Panc1 (cell line): ENCODE data around the gene TIMM17A. TPM values are rescaled to one million over a fixed set of nuclear protein-coding genes. Genes with fewer than 3 reads are reported as not detected.

Source experiments
- ATAC-seq: fragments of 200-7000 bp; cut with Tn5 transposase; 2 replicates; pipeline ENCODE4 v1.9.1; 2020; ENCODE audit warnings: mild to moderate bottlenecking, moderate library complexity
- BruUV-seq: library from RNA; stranded (reverse); fragments of 400-500 nt; replicated peaks from 2 replicates; lab custom pipeline; 2021; lab: Mats Ljungman, UMichigan
- CTCF ChIA-PET: fragments of 300-600 bp; sonication (Branson Sonifier 250); formaldehyde crosslinking; loops from one replicate; lab custom pipeline; 2022; ENCODE audit warnings: antibody characterized with exemption; lab: Charles Lee
- POLR2A ChIA-PET: fragments of 300-600 bp; sonication (Branson Sonifier 250); formaldehyde crosslinking; loops from one replicate; lab custom pipeline; 2022; ENCODE audit warnings: antibody characterized with exemption; lab: Charles Lee
- DNase-seq: peaks from one replicate; pipeline ENCODE4 v3.0.0-alpha.2; 2010; ENCODE audit warnings: low read depth, low spot score
- H3K27ac ChIP-seq: 2 replicates; pipeline ENCODE4 v1.5.1; 2011; ENCODE audit warnings: mild to moderate bottlenecking, low read length, inconsistent platforms
- H3K27me3 ChIP-seq: fragments of 200-500 bp; sonication (Bioruptor generic); 2 replicates; pipeline ENCODE4 v1.6.0; 2014; ENCODE audit warnings: low read length, inconsistent platforms; ENCODE audit not compliant: control insufficient read depth, insufficient read depth
- H3K36me3 ChIP-seq: fragments of 200-500 bp; sonication (Bioruptor generic); 2 replicates; pipeline ENCODE4 v1.5.1; 2014; ENCODE audit warnings: inconsistent platforms, mild to moderate bottlenecking, low read length, moderate library complexity; ENCODE audit not compliant: control insufficient read depth, insufficient read depth
- H3K4me1 ChIP-seq: 2 replicates; pipeline ENCODE4 v1.5.1; 2011; ENCODE audit warnings: inconsistent platforms, mild to moderate bottlenecking, low read length, moderate library complexity; ENCODE audit not compliant: control insufficient read depth, insufficient read depth
- H3K4me3 ChIP-seq, 2 experiments: 2 replicates each; pipeline ENCODE4 v1.5.1; 2011 to 2012; ENCODE audit warnings: low read depth in 2 of 2, low read length in 2 of 2, mild to moderate bottlenecking in 2 of 2, inconsistent platforms in 1 of 2, moderate library complexity in 1 of 2
- H3K9me3 ChIP-seq: fragments of 200-500 bp; sonication (Bioruptor generic); 2 replicates; pipeline ENCODE4 v1.5.1; 2014; ENCODE audit warnings: low read depth, mild to moderate bottlenecking, inconsistent platforms, low read length, moderate library complexity; ENCODE audit not compliant: control insufficient read depth, insufficient read depth
- POLR2AphosphoS5 ChIP-seq: IDR thresholded peaks from 2 replicates; pipeline ENCODE4 v1.6.1; 2012; ENCODE audit warnings: mild to moderate bottlenecking, low read depth, low read length, moderate library complexity
- SIN3A ChIP-seq: IDR thresholded peaks from 2 replicates; pipeline ENCODE4 v1.6.1; 2012; ENCODE audit warnings: low read depth, mild to moderate bottlenecking, low read length, moderate library complexity, borderline replicate concordance; ENCODE audit not compliant: insufficient read depth
- TCF7L2 ChIP-seq: IDR thresholded peaks from 2 replicates; pipeline ENCODE4 v1.6.1; 2011; ENCODE audit warnings: mild to moderate bottlenecking, low read depth, low read length, inconsistent platforms
- in situ Hi-C: cut with HindIII; loops from 2 replicates; pipeline ENCODE4 v1.10.0; 2016; ENCODE audit warnings: low sequenced_read_pairs, low pct_unique_long_range_greater_than_20kb
- intact Hi-C: fragments of 100-400 bp; cut with micrococcal nuclease; formaldehyde crosslinking; loops from one replicate; pipeline ENCODE4 v1.10.0; 2022; ENCODE audit not compliant: unreplicated experiment
- total RNA-seq: library from RNA; stranded (reverse); gene quantifications from one replicate; pipeline ENCODE4 v1.2.1, GENCODE V29; 2021; ENCODE audit not compliant: unreplicated experiment
- TF ChIP-seq, protein P1 (sequence below): fragments of 450-650 bp; IDR thresholded peaks from 2 replicates; pipeline ENCODE4 v1.5.1; 2017; ENCODE audit warnings: mild to moderate bottlenecking
- TF ChIP-seq, protein P2 (sequence below), 2 experiments: IDR thresholded peaks; 2 replicates each; pipeline ENCODE4 v1.6.1; 2011 to 2012; ENCODE audit warnings: low read depth in 2 of 2, control low read depth in 1 of 2, low read length in 1 of 2, mild to moderate bottlenecking in 1 of 2, moderate library complexity in 1 of 2; ENCODE audit not compliant: insufficient read depth in 1 of 2

Gene TIMM17A
- total RNA-seq, 1 experiment from 2014 or later: 118 TPM

DNA sequence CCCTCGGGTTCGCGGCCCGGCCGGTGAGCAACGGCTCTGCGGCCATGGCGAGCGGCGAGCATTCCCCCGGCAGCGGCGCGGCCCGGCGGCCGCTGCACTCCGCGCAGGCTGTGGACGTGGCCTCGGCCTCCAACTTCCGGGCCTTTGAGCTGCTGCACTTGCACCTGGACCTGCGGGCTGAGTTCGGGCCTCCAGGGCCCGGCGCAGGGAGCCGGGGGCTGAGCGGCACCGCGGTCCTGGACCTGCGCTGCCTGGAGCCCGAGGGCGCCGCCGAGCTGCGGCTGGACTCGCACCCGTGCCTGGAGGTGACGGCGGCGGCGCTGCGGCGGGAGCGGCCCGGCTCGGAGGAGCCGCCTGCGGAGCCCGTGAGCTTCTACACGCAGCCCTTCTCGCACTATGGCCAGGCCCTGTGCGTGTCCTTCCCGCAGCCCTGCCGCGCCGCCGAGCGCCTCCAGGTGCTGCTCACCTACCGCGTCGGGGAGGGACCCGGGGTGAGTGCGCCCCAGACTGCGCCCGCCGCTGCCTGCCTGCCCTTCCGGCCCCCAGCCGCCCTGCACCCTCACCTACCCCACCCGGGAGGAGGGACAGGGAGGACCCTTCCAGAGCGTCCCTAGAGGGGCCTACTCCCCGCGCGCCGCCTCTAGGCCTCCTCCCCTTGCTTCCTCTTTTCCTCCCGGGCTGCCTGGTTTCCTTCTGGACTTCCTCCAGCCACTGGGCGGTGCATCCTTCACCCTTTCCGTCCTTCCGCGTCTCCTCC lies 27.5 kb downstream of the TIMM17A start, which contains the start of gene RNPEP:
Gene RNPEP, plus strand, starts transcription at position 26 of the 757 bp plus-strand sequence. Its CDS starts 19 bp downstream, at position 45.
- DNase-seq: no peak
- Histone ChIP-seq H3K27me3 (no peaks in the 10 kb centered on the region), H3K36me3 (no peaks in the 10 kb centered on the region), H3K4me3 (peak within 1 kb of the TSS; percentile 74 to 76), H3K9me3 (no peaks in the 10 kb centered on the region), H3K4me1 (peaks cover 8% of the 10 kb centered on the region), H3K27ac (peak within 1 kb of the TSS; percentile 94)
- BruUV-seq: no TSS peak
- ATAC-seq: peak; percentile 91
- TF ChIP-seq SIN3A: 0 out of 2 replicates have a peak, but pooled peaks have one; percentile 49
- TF ChIP-seq TCF7L2: peak; percentile 3; the same call in 1 of the 2 replicates
- TF ChIP-seq, protein P1, sequence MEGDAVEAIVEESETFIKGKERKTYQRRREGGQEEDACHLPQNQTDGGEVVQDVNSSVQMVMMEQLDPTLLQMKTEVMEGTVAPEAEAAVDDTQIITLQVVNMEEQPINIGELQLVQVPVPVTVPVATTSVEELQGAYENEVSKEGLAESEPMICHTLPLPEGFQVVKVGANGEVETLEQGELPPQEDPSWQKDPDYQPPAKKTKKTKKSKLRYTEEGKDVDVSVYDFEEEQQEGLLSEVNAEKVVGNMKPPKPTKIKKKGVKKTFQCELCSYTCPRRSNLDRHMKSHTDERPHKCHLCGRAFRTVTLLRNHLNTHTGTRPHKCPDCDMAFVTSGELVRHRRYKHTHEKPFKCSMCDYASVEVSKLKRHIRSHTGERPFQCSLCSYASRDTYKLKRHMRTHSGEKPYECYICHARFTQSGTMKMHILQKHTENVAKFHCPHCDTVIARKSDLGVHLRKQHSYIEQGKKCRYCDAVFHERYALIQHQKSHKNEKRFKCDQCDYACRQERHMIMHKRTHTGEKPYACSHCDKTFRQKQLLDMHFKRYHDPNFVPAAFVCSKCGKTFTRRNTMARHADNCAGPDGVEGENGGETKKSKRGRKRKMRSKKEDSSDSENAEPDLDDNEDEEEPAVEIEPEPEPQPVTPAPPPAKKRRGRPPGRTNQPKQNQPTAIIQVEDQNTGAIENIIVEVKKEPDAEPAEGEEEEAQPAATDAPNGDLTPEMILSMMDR: no peak
- TF ChIP-seq, protein P2, sequence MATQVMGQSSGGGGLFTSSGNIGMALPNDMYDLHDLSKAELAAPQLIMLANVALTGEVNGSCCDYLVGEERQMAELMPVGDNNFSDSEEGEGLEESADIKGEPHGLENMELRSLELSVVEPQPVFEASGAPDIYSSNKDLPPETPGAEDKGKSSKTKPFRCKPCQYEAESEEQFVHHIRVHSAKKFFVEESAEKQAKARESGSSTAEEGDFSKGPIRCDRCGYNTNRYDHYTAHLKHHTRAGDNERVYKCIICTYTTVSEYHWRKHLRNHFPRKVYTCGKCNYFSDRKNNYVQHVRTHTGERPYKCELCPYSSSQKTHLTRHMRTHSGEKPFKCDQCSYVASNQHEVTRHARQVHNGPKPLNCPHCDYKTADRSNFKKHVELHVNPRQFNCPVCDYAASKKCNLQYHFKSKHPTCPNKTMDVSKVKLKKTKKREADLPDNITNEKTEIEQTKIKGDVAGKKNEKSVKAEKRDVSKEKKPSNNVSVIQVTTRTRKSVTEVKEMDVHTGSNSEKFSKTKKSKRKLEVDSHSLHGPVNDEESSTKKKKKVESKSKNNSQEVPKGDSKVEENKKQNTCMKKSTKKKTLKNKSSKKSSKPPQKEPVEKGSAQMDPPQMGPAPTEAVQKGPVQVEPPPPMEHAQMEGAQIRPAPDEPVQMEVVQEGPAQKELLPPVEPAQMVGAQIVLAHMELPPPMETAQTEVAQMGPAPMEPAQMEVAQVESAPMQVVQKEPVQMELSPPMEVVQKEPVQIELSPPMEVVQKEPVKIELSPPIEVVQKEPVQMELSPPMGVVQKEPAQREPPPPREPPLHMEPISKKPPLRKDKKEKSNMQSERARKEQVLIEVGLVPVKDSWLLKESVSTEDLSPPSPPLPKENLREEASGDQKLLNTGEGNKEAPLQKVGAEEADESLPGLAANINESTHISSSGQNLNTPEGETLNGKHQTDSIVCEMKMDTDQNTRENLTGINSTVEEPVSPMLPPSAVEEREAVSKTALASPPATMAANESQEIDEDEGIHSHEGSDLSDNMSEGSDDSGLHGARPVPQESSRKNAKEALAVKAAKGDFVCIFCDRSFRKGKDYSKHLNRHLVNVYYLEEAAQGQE (IDR thresholded peaks at IDR 0.05; ENCODE audit: insufficient read depth in 1 of 2, low read depth in 2 of 2, low read length in 1 of 2): no peak
- TF ChIP-seq POLR2AphosphoS5: peak; percentile 64
- in situ Hi-C loops (no loop called here), intact Hi-C loops (no loop called here)
- ChIA-PET CTCF (interaction anchor here (0.6 kb wide), 1 partner anchor 28 kb away, joined by 6 read pairs; no protein-coding TSS in a partner anchor), POLR2A (interaction anchor here (0.5 kb wide), 1 partner anchor 31 kb away, joined by 3 read pairs; no protein-coding TSS in a partner anchor)

DNA sequence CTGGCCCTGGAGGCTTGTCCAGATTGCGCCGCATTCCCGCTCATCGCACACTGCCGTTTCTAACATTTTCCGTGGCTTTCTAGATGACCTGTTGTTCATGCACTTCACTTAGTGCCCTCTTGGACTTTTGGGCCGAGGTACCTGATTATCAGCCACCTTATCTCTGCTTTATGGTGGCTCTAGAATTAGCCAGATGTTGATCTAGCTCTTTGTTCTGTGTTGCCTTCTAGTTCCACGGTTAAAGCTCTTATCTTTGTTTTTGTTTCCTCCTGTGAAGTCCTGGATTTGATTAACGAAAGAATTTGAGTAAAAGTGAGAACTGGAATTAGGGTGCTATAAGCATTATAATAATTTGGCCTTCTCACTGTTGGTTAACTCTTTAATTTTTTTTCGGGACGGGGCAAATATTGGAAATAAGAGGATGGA lies 28.1 kb downstream of the TIMM17A start:
- peak; percentile 63; the same call in 1 of the 2 replicates for TF ChIP-seq POLR2AphosphoS5
- TF ChIP-seq, protein P1: no peak
- peak overlapping the region; percentile 74 to 76 for H3K4me3 ChIP-seq
- intact Hi-C loops (no loop called here), in situ Hi-C loops (no loop called here)
- CTCF ChIA-PET: interaction anchor here (0.5 to 0.8 kb wide), 3 partner anchors 29 to 138 kb away, joined by 3 to 8 read pairs (median 6); no protein-coding TSS in a partner anchor
- peaks cover 8% of the 10 kb centered on the region for H3K4me1 ChIP-seq
- POLR2A ChIA-PET: no interaction called here
- H3K27me3 ChIP-seq: no peaks in the 10 kb centered on the region
- peak overlapping the region; percentile 94 for H3K27ac ChIP-seq
- DNase-seq (no peak), ATAC-seq (no peak)
- H3K9me3 ChIP-seq: no peaks in the 10 kb centered on the region
- BruUV-seq: no TSS peak
- H3K36me3 ChIP-seq: no peaks in the 10 kb centered on the region
